NCI-H2107 treated with DMSO at 0.1 percent for 48 hours (cell line): Measurements from ENCODE around the gene SMIM23.
A peak's percentile ranks its signal among the peaks of the same experiment; 100 is the strongest.

Experiments used
- DNase-seq: peaks from one replicate; lab custom pipeline; 2025; ENCODE audit not compliant: unreplicated experiment; lab: John Stamatoyannopoulos, UW

Gene SMIM23

DNA sequence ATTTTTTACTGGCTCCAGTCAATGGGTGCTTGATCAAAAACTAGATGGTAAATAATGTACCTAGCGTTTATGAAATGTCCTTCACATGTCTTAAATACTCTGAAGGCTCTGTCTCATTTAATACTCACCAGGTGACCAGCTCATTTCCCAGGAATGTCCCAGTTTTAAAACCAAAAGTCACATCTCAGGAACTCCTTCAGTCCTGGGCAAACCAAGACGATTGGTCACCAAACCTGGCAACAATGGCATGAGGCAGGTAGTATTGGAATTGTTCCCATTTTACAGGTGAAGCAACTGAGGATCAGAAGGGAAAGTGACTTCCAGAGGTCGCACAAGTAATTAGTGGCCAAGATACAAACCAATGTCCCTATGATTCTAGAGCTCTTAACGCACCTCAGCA lies 27.7 kb downstream of the SMIM23 start:
- no peak for DNase-seq

DNA sequence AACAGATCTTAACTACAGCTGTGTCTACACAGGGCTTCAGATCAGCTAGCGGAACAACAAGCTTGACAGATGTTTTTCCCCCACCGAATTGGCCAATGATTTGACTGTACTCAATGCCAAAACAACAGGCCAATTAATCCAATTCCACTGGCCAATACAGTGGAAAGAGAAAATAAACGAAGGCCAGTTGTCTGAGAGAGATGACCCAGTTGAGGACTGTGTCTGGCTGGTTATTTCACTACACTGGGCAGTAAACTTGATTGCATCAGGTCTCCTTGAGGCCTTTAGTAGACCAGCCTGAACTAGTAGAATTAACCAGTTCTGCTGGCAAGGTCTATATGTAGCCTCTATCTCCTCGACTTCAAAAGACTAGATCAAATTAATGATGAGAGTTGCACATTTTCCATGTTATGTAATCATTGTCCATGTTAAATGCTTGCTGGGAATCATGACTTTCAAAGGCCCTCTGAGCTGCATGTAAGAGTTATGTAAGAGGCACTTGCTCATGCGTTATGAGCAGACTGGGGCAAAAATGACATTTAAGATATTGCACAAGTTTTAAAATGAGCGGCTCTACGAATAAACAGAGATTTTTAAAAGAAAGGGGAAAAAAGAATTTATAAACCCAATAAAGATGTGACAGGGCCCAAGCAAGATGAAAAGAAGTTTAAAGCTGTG lies 28.3 kb downstream of the SMIM23 start:
- no peak for DNase-seq

DNA sequence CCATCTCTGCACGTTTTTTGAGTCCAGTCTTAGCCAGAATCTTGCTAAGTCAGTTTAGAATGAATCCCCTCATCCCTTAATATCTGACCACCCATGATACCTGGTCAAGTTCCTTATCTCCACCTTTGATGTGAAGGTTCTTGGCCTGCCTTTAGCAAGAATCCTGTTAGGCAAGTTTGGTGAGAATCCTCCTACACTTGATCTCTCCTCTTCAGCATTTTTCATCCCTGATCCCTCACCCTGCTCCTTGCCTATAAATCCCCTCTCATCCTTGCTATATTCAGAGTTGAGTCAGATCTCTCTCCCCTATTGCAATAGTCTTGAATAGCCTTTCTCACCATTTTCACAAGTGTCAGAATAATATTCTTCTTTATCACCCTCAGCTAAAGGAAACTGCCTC lies 31.0 kb downstream of the SMIM23 start:
- no peak for DNase-seq

DNA sequence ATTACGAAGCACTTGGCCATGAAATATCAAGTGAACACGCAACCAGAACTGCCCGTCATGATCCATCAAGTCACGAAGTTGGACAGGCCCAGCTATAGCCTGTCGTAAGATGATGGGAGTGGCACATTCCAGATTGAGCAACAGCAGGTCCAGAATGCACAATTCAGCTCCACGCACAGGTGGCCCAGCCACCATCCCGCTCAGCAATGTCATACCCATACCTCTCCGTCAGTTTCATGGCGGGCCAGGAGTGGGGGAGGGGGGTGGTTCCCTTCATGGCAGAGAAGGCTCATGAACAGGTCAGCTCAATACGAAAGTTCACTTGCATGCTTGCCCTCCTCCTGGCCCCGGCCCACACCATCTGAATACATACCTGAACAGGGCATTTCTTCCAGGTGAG lies 34.9 kb downstream of the SMIM23 start:
- DNase-seq = no peak

DNA sequence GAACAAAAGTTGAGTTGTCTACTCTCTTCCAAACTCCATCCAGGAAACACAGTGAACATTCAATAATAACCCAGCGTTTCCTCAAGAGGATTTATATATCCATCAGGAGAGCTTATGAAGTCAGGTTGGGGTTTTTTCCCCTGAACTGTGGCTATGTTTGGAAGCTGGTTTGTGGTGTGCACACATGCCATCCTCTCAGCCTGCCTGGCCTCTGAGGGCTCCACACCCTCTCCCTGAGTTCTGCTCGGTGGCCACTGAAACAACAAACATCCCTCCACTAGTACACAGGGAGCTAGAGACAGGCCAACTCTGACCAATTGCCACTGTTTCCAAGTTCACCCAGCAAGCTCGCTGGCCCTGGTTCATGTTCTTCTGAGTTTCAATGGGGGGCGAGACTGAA lies 35.7 kb downstream of the SMIM23 start:
- no peak for DNase-seq

DNA sequence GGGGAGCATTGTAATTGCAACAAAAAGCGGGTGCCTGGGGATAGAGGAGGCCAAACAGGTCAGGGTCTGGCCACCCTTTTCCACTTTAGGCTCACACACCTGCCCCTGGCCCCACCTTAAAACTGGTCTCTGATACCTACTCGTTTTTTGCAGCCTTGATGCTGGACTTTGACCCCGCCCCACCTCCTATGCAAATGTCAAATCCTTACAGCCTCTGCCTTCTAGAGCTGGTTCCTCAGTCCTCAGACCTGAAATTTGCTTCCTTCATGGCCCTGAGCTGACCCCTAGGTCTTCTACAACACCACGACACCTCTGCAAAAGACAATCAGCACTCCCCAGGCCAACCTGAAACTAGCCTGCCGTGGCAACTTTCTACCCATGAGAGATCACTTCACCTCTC lies 37.7 kb downstream of the SMIM23 start:
- no peak for DNase-seq

DNA sequence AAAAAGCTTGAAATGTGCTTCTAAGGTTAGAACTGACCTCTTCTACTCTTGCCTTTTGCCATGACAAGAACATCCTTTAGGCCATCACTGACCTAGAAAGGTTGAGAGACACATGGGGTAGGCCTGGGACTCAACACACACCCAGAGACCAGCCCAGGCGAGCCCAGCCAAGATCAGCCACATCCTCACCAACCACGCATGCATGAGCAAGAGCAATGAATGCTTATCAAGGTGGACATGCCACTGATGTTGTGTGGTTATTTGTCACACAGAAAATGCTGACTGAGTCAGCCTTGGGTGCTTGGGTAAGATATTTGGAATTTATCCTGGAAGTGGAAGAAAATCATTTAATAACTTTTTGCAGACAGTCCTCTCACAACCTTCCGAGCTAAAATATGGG lies 39.4 kb downstream of the SMIM23 start:
- DNase-seq = no peak

DNA sequence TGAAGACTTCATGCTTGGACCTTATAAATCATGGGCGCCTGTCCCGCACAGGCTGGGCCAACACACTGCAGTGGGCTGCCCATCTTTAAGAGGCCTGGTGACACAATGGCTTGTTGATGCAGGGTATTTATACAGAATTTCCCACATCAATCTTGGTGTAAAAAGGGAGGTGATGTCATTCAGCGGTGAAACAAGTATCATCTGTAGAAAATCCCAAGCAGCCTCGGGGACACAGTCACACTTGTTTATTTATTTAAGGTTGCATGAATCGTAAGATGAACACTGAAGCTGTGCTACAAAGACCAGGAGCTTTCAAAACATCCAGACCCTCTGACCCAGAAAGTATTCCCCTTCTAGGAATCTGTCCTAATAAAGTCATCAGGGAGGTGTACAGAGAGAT lies 40.5 kb downstream of the SMIM23 start:
- no peak for DNase-seq

DNA sequence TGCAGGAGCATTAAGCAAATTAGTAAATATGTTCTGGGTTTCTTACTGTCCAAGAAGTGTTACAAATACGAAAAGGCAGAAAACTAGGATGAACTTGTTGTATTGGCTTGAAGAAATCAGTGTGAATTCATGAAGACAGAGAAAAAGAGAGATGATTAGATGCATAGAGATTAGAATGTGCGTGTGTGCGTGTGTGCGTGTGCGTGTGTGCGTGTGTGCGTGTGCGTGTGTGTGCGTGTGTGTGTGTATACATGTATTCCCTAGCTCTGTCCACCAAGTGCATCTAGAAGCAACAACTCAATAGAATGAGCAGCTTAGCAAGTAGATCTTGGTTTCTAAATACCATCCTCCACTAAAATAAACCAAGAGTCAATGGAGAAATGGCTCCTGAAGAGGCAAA lies 41.5 kb downstream of the SMIM23 start:
- no peak for DNase-seq

DNA sequence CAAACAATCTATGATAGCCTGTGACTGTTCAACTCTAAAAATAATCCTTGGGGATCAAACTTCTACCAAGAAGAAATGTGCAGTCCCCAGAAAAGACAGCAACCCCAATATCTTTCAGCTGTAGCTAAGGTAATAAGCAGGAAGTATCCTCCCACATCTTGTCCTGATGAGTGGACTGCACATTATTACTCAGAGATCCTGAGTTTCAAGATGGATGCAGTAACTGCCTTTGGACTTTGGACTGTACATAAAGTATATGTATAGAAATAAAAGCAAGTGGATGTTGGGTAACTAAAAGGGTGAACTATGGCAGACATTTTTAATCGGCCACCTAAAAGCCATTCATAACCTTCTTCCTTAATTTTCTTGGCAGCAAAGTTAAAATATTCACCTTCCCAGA lies 45.1 kb downstream of the SMIM23 start:
- no peak for DNase-seq

DNA sequence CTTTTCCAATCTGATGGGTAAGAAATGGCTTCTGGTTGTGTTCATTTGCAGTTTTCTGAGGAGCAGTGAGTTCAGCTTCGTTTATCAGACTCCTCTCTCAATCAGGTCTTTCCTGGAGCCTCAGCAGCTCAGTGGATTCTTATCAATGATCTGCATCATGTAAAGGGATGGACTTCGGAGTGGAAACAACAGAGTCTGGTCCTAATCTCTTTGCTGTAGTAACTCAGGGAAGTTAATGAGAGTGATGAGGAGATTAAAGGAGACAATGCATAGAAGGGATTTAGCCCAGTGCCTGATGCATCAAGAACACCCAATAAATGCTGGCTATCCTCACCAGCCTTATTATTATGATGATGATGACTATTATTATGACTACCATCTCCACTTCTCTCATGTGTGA lies 47.2 kb downstream of the SMIM23 start:
- no peak for DNase-seq

DNA sequence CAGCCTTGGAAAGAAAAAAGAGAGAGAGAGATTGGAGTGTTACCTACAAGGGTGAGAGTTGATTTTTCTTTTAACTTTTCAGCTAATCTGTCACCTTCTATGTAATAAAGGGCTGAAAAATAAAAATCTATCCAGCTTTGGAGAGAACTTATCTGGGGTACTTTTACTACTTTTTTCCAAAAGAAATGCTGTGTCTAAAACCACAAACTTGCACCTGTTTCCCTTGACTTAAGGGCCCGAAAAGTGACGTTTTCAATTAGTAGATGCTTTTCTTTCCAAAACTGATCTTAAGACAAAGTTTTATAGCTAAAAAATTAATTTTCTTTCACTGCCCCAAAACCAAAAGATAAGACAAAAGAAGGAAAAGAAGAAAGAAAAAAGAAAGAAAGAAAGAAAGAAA lies 48.8 kb downstream of the SMIM23 start:
- DNase-seq = no peak

DNA sequence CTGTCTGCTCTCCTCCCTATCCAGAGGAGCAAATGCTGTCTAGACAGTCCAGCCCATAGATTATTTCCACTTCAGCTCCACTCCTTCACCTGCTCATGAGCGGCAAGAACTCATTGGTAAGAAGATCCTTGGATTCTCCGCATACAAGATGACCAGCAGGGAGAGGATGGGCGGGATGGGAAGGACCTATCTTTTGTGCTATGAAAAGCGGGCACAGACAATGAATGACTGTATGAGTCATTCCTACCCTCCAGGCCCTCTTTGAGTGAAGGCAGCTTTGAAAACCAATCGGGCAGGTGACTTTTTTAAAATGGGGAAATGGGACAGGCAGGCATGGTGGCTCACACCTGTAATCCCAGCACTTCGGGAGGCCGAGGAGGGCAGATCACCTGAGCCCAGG lies 49.4 kb downstream of the SMIM23 start:
- no peak for DNase-seq

DNA sequence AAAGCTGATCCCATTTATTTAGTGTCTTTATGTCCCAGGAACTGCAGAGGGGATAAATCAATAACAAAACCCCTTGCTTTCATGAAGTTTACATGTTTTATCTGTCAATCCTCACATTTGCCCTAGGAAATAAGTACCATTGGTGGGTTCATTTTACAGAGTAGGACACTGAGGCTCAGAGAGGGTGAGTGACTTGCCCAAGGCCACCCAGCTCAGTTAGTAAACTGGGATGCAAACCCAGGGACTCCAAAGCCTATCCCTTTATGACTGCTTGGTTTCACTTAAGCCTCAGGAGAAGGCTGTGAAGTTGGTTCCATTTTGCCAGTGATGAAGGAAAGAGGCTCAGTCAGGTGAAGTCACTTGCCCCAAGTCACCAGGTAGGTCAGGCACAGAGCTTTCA lies 51.9 kb downstream of the SMIM23 start:
- no peak for DNase-seq

DNA sequence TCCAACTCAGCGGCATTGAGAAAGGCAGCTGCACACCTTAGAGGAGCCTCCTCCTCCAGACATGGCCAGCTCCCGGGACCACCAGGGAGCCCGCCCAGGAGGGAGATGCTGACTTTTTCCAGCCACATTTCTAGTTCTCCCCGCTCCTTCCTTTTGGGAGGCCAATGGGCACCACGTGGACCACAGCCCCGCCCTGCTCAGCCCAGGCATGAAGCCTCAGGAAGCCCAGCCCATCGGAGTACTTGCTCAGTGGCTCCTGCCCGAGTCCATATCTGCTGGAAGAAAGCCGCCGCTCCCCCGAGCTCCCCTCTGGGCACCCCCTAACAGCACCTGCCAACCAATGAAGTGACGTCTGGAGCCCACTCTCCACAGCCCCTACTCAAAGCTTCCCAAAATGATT lies 52.4 kb downstream of the SMIM23 start:
- DNase-seq = no peak

DNA sequence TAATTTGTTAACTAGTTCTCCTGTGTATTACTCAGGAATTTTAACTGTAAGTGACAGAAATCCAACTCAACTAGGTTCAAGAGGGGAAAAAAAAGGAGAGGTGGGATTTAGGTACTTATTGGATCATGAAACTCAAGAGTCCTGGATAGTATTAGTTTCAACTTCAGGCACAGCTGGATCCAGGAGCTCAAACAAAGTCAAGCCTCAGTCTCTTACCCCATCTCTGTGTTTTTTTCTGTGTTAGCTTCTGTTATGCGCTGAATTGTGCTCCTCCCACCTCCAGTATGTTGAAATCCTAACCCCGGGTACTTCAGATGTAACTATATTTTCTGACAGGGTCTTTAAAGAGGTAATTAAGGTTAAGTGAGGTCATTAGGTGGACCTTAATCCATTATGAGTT lies 53.5 kb downstream of the SMIM23 start:
- no peak for DNase-seq

DNA sequence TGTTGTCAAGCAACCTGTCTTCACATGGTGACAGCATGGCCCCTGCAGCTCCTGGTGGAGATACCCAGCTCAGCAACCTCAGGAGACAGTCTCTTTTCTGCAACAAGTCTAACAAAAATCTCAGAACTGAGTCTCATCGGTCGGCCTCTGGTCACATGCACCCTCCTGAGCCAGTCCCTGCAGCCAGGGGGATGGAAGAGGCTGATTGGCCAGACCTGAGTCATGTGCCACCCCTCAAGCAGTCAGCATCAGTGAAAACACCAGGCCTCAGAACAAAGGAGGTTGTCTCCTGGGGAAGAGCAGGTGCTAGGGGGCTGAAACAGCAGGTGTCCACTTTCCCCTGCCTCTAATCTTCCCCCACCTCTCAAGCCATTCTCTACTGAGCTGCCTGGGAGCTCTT lies 54.4 kb downstream of the SMIM23 start:
- DNase-seq = peak; percentile 43
